Activated CD8-positive, alpha-beta memory T cell treated with anti-CD3 and anti-CD28 coated beads, Interleukin-2, amount 50 U/mL, for 24 hours (primary cell): ENCODE data around the gene LCE1E.

ENCODE experiments used
- DNase-seq: peaks from one replicate; pipeline ENCODE4 v3.0.0-alpha.2; 2020; ENCODE audit errors: extremely low read depth

LCE1E gene, protein sequence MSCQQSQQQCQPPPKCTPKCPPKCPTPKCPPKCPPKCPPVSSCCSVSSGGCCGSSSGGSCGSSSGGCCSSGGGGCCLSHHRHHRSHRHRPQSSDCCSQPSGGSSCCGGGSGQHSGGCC

GRCh38 chr1:152786077-152786476 is at the start of gene LCE1E:
Gene LCE1E, plus strand, starts transcription at chr1:152786257. Its CDS starts 1,043 bp downstream, at chr1:152787300.
- DNase-seq: no peak

- DNase-seq: no peak
Measured at GRCh38 chr1:152737997-152738396, 48.1 kb upstream of the LCE1E start.

DNA sequence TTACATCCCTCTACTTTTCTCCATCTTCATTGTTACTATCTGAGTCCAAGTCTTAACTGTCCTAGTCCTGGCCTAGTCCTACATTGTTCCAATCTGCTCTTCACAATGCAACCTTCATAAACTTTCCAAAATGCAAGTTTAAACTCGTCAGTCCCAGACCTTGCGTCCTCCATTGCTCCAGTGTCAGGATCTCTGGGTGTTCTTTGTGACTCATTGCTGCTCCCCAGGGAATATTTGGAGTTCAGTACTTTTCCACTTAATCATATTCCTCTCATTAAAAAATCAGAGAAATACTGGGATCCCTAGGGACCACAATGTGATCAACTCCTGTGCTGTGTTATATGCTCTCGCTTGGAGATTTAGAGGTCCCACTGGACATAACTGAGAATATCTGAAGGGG is 46.2 kb upstream of the LCE1E start:
- no peak for DNase-seq

DNA sequence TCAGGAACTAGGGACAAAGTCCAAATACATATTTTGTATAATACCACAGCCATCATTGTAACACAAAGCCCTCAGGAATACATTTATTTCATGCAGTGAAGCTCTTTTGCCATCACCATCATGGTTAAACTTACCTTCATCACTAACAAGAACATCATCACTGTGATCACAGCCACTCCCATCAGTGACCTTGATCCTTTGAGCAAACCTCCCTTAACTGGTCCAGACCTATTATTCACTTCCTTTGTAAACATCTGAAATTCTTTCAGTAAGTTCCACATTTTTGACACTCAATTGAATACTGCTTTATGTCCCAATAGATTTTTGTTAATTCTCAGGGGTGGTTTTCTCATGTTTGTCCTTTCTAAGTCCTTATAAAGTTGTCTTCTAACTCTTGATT is 44.4 kb upstream of the LCE1E start:
- no peak for DNase-seq

DNA sequence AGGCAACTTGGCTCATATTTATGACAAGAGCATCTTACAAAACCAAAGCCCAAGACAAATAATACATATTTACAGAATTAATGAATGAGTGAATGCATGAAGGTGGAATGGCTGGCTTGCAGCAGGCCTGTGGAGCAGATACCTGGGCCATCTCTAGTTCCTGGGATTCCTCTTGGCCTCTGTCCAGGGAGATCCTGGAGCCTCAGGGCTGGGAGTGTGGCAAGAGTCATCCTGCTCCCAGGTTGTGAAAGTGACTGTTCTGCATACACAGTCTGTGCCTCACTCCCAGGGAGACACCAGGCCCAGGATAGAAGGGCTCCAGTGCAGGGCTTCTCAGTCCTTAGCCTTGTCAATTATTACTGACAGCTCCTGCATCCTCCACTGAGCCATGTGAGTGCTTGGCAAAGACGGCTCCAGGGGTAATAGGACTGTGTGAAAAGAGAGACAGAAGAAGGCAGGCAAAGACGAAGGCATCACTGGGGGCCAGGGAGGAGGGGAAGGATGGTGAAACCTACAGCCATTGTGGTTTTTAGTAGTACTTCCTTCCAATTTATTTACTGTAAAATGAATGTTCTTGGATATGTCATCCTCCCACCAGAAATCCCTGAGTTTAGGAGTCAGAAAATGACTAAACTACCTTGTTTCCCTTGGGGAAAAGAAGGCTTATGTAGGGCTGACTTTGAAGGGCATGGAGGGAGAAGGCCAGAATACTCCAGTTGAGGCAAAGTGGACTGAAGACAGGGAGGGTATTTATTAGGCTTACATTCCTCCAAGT is 42.5 kb upstream of the LCE1E start:
- DNase-seq: no peak

DNA sequence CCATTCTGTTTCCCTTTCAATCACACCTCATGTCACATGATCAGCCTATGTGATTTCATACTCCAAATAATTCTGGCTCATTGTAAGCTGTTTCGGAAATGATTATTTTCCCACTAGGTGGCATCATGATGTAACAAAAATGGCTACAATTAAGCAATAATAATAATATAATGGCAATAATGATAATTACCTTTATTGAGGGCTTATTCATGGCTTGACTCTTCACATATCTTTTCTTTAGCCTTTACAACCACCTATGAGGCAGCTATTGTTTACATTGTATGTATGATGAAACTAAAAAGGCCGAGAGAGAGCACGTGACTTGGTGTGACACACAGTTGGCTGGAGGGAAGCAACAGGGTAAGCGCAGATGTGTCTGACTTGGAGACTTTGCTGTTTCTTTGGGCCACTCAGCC is 40.8 kb upstream of the LCE1E start:
- DNase-seq: no peak

GRCh38 chr1:152745765-152746444 is 40.2 kb upstream of the LCE1E start:
- no peak for DNase-seq

DNA sequence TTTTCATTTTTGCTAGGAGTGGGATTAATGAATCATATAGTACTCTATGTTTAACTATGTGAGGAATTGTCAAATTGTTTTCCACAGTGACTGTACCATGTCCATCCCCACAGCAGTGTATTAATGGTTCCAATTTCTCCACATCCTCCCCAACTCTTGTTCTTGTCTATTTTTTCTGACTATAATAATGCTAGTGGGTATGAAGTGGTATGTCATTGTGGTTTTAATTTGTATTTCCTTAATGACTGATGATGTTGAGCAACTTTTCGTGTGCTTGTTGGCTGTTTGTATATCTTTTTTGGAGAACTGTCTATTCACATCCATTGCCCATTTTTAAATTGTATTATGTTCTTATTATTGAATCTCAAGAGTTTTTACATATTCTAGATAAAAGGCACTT is 38.2 kb upstream of the LCE1E start:
- no peak for DNase-seq

DNA sequence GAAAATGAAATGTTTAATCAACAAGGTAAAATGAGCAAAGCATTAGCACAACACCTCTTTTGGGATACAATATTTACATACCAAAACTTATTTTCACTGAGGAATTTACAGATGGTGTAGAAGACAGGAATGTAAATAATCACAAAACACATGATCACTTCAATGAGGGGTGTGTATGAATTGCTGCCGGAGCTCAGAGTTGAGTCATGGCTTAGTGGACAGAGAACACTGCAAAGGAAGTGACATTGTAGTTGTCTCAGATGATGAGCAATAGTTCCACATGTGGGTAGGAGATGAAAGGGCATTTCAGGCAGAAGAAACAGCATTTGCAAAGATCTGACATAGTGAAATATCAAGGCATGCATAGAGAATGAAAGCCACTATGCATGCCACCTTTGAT is 33.8 kb upstream of the LCE1E start:
- DNase-seq: no peak

- DNase-seq: no peak
Measured at GRCh38 chr1:152753586-152753985, 32.5 kb upstream of the LCE1E start.

DNA sequence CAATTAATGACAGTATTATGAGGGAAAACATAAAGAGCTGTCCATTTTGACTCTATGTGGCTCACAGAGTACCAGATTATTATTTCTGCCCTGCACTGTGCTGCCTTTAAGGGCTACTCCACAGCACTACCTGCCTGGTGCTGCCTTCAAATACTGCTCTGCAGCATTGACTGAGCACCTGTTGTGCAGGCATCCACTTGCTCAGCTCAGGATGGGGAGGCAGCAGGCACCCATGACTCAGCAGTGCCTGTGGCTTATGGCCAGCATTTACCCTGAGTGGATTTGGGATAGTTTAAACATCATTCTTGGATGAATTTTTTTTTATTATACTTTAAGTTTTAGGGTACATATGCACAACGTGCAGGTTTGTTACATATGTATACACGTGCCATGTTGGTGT is 29.2 kb upstream of the LCE1E start:
- DNase-seq: no peak

DNA sequence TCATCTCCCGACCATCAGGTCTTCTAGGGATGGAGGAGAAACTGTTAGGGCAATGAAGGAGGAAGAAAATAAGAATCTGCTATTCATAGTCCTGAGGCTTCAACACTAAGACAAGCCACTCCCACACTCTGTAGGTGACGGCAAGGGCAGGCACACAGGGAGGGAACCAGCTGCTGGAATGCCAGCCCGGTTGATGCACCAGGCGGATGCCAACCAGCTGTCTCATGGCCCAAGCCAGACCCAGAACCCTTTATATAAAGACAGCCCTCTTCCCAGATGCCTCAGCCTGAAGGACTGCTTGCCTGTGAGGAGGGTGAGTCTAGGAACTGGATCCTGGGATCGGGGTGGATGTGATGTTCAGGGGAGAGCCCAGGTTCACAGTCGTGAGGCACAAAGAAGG is 28.3 kb upstream of the LCE1E start, which contains the start of gene KPRP:
Gene KPRP (plus strand): TSS at position 279 of the 400 bp plus-strand sequence. CDS start 1,564 bp downstream, outside the sequence.
- DNase-seq: no peak

DNA sequence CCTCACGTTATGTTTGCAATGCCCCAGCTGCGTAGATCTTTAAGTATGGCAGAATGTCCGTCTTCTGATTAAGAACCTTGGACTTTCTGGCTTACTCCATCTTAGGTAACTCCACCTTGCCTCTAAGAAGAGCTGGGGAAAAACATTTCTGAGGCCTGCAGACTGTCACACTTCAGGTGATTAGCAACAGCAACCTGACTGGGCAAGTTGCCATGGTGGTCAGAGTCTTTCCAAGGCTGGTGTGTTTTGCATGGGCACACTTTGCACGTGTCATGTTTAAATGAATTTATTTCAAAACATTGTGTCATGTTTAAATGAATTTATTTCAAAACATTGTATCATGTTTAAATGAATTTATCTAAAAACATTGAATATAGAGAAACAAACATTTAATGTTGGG is 27.4 kb upstream of the LCE1E start:
- DNase-seq: no peak

GRCh38 chr1:152759453-152760173 is 26.4 kb upstream of the LCE1E start:
- no peak for DNase-seq

GRCh38 chr1:152760551-152761190 is 25.4 kb upstream of the LCE1E start:
- DNase-seq: no peak

DNA sequence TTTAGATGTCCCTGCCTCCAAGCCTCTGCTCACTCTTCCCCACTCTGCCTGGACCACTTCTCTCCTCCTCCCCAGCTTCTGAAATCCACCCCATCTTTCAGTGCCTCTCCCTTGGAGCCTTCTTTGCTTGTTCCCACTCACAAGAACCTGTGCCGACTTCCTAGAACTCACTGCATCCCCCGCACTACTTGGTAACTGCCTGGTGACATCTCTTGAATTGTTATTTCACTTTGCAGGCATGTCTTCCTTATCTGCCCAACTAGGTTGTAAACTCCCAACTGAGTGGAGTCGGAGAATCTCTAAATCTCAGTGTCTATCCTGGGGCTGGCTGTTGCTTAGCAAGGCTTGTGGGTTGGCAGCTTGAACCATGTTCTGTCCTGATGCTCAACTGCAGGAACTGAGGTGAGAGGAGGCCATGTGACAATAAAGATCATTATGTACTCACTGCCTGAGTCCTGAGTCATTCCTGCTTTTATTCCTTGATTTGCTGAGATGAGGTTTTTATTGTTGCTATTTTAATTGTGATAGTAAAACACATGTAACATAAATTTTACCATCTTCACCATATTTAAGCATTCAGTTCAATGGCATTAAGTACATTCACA is 24.3 kb upstream of the LCE1E start:
- DNase-seq: no peak

GRCh38 chr1:152768847-152769533 is 17.1 kb upstream of the LCE1E start:
- no peak for DNase-seq

GRCh38 chr1:152770411-152770810 is 15.6 kb upstream of the LCE1E start:
- no peak for DNase-seq

DNA sequence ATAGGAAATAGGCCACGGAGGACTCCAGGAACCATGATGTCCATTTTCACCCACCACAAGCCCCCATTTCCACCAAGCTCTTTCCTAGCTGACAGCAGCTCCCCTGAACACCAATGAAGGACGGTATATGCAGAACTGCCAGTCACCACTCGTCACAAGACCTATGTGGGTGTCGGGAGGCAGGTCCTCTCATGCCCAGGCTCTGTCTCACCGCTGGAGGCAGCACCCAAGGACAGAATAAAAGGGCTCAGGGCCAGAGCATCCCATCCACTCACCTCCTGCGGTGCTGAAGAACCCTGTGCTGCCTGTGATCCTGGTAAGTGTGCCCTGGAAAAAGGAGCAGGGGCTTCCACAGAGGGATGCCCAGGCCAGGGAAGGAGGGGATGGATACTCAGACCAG is 11.2 kb upstream of the LCE1E start, which contains the start of gene LCE1F:
Gene LCE1F (plus strand): TSS at position 266 of the 400 bp plus-strand sequence. CDS start 1,232 bp downstream, outside the sequence.
- no peak for DNase-seq

- DNase-seq: no peak
Measured at GRCh38 chr1:152776361-152776760, 9.7 kb upstream of the LCE1E start.
